ENCODE measurements around the gene LBX1.
"Not testable (repeated sequence)": the region's sequence is repeated elsewhere in the genome, so short reads cannot be mapped to it uniquely, and the experiment has no call there.

LBX1 gene

DNA sequence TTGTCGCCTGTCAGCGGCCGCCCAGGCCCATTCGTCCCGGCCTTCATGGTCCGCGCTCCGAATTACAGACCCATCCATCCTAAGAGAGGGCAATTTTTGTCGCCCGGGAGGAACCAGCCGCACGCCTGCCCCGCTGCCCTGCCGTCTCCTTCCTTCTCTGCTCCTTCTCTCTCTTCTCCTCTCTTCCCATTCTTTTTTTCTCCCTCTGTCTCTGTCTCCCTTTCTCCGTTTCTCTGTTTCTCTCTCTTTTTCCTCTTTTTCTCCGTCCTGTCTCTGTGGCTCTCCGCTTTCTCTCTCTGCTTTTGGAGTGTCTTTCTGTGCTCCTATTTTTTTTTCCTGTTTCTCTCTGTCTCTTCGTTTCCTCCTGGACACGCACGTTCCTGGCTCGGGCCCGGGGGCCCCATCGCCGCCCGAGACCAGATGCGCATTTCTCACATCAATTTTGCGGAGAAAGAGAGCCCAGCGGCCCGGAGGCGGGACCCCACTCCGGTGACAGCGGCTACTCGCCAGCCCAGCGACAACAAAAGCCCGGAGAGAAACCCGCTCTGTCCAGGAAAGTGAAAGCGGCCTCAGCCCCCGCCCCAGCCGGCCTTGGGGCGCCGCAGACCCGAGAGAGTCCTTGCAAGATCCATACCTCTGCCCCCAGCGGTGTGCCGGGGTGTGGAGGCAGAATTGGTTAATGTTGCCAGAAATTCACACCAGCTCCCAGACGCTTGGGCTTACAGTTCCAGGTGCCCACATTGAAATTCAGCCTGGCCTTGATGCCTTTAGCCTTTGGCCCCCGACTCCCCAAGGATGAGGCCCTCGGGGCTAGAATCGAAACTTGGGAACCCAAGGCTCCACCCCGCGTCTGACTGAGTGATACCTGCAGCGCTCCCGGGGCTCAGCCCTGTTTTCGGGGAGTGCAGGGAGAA, 4.1 kb downstream of the LBX1 start:
- no peak for DNase-seq

DNA sequence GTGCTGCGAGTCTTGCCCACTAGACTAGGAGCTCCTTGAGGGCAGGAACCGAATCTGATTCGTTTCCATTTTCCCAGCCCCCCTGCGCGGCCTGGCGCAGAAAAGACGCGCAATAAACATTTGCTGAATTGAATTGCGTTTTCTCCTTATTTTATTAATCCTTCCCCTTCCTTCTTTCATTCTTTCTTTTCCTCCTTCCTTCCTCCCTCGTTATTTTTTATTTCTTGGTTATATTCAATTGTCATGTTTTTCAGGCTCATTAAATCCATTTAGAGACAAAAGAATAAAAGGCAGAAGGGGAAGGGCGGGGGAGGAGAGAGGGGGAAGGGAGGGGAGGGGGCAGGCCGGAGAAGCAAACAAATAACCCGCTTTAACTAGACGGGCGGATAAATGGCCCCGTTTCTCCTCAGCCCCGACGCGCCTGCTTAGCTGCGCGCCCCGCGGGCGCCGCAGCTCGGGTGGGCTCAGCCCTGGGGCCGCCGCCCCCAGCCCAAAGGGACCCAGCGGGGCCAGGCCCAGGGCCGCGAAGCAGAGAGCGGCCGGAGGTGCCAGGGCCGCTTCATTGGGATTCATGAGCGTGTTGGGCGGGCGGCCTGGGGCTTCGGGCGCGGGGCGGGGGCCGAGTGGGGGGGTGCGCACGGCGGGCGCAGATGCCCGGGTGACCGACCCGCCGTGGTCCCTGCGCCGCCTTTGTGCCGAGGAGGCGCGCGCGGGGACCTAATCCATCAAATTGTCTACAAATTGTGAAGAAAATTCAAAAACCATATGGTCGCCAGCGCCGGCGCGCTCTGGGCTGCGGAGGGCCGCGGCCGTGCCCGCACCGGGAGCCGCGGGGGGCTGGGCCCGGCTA, 5.0 kb downstream of the LBX1 start:
- no peak for DNase-seq

DNA sequence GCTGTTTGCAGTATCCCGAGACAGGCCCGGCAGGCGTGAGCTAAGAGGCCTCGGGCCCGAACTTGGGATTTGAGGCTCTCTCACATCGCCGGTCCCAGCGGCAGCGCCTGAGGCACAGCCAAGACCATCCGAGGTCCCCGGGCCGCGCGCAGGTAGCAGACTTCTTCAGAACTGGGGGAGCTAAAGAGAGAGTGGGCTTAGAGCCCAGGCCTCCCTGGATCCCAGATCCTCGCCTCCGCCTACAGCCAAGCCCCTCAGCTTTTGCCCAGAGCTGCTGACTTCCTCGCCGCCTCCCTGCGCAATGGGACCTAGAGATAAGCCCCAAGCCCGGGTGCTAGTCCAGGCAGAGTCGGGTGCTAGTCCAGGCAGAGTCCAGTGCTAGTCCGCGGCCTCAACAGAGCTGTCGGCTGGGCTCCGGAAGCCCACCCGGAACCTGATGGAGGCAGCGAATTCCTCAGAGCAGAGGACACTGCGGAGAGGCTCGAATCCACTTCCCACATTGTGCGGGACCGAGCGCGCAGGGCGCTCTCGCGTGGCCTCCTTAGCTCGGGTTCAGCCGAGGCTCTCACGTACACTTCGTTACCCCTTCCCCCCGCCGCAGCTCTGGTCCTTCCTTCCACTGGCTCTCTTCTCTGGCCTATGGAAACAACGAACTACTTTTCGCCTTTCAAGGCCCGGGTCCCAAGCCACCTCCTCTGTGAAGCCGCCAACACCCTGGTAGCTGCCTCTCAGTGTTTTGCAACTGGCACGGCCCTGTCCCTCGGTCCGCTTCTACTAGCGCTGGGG, 5.8 kb downstream of the LBX1 start:
- no peak for DNase-seq

DNA sequence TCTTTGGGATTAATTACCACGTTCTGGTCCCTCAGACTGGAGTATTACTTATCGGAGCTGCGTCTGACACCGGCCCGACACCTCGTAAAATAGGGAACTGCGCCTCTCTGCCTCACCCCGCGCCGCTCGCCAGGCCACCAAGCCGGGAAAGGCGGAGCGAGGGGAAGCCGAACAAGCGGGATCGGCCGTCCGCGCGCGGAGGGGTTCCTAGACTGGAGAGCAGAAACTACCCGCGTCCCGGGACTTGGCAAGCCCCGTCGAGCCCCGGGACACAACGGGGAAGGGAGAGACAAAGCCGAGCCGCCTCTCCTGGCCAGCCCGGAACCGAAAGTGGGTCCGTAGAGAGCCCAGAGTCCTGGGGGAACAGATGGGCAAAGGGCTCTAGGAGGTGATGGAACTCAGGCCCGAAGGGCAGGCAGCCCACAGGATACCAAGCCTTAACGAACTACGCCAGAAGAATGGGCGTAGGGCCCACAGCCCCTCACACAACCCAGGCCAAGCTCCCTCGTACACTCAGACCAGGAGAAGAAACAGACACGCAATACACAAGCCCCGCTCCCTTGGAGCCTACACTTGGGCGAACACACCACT, 6.5 kb downstream of the LBX1 start:
- no peak for DNase-seq

DNA sequence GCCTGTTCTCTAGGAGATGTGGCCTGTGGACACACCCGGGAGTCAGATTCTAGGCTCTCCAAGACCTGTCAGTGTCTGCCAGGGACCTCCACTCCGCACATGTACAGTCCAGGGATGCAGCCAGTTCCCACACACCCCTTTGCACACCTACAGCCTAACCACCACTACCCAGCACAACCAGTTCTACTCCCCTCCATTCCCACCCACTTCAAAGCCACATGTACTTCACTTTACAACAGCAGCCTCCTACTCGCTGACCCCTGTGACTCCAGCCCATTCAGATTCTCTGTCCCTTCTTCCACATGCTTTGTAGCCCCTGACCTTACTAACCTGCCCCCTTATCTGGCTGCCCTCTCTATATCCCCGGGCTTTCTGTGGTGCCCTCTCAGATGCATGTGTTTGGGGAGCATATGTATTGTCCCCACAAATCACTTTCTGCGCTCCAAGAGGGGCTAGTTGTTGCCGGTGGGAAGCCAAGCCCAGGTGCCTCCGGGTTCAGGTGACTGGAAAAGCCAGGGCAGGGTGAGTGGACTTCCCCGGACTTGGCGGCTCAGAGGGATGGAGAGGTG, 7.2 kb downstream of the LBX1 start:
- DNase-seq: no peak

DNA sequence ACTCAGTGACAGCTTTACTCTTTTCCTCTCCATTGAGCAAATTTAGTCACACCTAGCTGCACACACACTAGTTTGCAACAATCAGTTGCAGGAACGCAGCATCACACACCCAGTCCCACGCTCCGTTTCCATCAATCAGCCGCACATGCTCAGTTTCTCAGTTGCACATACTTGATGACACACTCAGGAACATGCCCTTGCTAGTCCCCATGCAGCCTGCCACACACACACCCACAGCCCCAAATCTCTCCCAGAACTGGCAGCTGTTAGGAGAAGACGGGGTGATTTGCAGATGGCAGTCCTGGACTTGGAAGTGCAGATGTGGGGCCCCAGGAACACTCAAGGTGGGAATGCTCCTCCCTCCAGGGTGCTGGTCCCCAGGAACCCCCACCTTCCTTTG, 7.7 kb downstream of the LBX1 start:
- DNase-seq: no peak

DNA sequence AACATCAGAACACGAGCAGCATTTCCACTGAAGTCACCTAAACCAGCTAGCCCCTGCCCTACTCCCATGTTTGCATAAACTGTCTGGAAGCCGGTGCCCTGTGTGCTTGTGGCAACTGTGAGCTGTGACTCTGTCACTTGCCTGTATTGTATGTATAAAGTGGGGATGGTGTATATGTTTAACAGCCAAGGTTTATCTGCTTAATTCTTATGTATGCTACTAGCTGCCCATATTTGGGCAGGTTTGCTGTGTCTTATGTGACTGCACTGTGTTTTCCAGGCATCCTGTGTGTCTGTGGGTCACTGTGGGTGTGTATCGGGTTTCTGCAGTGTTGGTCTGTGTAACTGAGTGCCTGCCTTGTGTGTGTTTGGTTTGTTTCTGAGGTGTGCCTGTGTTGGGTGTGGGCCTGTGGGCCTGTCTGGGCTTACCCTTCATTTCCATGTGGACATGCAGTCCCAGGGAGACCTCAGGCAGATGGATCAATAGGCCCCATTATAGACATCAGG, 9.3 kb downstream of the LBX1 start:
- no peak for DNase-seq

DNA sequence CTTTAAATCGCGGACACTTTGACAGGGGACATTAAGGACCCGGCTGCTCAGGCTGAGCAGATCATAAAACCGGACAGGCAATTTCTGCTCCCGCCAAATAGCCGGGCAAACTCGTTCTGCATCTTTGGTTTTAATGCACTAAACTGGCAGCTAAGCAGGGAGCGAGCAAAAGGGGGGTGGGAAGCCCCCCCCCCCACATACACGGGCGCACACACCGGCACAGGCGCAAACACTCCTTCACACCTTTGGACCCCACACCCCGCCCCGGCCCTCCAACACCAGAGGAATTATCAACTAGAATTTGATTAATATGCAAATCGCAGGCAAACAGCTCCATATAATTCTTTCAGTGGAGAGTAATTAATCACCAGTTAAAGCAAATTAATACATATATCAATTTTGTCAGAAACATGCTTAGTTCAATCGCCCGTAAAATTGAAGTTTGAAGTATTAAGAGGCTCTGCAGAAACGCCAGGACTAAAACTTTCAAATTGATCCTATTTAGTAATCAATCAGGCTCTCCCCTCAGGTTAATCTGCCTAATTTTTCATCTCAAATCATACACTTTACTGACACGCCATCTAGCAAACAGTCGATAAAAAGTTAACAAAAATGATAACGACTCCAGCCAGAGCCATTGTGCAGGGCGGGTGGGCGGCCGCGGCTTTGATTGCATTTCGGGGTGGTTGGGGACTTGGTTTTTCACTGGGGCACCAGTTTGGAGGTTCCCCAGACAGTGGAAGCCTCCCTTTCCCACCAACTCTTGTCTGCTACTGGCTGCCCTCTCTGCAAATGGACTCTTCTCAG, 9.9 kb downstream of the LBX1 start:
- DNase-seq: no peak

DNA sequence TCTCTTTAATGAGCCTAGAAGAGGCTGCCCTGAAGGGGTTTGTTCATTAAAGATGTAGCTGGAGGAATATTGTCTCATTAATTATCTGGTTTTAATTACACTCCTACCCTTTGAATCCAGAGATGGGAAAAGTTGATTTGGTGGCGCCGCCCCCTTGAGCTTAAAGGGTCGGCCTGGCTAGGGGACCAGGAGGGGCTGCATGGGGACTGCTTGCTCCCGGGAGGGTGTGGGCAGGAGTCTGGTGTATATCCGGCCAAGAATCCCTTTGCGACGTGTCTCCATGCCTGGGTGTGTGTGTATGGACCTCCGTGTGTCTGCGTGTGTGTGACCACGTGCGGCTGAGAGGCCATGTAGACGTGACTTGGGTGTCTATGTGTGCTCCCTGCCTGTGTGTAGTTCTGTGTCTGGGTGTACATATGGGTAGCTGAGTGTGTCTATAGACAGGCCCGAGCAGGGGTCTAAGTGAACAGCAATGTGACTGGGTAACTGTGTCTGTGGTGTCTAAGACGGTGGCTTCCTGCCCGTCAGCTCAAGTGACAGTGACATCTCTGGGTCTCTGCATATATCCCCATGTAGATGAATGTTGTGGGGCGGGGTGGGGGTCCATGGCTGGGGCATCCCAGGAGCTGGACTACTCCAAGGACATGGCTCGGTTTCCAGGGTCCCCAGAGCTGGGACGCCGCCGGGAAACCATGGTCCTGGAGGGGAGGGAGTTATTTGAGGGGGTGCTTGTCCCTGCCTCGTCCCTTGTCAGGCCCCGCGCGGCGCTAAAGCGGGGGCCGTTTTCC, 10.7 kb downstream of the LBX1 start:
- no peak for DNase-seq

DNA sequence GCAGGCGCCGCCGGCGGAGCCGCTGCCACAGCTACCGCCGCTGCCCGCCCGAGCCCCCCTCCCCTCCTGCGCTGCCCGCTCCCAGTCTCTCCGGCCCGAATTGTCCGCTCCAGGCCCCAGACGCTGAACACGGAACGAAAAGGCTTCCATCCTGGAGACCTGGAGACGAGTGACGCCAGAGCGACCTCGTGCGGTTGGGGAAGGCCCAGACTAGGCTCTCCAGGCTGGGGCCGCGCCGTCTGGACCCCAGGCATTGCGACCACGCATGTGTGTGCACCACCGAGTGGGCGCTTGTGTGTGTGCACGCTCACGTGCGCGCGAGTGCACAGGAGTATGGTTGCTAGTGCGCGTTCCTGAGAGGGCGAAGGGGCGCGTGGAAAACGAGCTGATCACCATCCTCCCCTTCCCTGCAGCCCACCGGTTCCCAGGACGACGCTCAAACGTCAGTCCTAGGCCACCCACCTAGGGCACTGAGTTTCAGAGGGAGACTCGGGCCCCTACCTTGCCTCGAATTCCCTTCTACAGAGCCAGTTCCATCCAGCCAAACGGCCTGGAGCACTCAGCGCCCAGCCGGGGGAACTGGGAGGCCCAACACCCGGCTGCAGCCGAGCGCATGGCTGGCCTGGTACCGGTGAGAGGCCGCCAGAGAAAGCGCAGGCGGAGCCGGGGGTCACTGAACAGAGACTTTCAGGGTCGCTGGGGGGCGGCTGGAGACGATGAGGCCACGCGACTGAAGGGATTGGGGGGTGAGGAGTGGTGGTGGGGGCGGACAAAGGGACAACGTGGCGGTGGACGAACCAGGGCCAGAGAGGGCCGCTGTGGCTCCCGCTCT, 11.6 kb downstream of the LBX1 start:
- DNase-seq: no peak

DNA sequence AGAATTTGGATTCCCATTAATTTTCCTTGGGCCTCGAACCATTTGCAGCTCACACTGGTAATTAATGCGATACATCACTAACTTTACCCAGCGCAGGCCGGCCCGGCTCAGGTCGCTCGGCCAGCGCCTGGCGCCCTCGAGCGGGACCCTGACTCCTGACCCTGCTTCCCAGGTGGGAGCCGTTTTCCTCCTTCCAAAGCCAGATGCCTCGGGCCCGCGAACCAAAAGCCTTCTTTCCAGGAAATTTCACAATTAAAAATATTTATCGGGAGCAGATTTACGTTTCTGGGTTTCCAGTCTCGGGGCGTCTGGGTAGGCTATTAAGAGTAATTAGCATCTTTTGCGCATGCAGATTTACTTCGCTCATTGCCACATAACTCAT, 12.2 kb downstream of the LBX1 start:
- no peak for DNase-seq

DNA sequence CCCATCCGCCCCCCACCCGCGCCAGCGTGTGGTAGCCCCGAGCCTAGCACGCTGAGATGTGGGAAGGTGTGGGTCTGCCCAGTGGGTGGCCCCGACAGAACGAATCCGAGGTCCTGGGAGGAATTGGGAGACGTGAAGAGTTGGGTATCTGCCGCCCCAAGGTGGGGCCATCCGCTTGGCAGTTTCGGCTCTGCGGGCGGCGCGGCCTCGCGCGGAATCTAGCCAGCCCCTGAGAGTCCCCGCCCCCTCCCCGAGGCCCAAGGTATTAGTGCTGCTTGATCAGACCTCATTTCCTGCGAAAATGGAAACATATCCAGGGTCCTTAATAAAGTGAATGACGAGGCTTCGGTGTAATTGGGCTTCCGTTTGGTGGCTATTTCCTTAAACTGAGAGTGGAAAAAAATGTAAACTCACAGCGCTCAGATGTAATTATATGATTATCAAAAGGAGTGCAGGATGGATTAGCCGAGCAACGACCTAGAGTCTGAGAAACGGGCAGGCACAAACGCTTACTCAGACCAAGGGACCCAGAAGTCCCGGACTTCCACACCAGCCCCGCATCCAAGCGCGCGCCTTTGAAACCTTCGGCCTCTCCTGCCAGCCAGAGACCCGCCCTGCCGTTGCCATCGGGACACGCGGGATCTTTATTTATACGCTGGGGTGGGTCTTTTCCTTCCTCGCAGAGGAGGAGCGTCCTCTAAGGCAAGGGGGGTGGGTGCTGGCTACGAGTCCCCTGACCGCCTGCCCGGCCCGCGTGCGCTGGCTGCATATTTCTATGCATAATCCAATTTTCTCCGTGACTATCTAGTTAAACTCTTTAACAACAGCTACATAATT, 12.8 kb downstream of the LBX1 start:
- DNase-seq: no peak

DNA sequence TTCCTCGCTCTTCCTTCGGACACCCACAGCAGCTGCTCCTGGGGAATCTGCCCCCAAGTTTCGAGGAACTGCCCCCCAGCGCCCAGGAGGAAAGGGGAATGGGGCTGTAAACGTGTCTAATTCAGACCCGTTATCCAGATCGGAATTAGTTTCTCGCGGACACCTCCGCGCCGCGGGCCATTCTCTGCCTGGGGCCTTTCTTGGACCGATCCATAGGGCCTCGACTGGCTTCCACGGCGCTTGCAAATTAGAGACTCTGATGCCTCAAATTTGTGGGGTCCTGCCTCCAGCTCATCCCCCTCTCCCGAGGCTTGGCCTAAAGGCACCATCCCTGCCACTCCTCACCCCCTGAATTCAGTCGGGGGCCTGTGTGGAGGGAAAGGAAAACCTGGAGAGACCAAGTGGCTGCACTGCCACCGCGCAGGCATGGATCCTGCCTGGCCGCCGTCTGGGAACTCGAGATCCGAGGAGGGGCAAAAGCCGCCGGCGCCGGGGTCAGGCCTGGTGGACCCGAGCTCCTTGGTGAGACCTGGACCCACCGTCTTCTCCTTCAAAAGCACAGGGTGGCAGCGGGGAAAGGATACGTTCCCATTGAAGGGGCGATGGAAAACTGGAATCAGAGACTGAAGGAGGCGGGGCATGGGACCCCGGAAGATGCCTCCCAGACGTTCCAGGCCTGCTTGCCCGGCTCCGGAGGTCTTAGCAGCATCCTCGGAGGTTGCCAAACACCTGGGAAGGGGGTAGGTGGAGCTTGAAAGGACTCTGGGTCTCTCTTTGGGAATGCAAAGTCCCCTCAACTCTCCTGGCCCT, 13.7 kb downstream of the LBX1 start:
- DNase-seq: no peak

DNA sequence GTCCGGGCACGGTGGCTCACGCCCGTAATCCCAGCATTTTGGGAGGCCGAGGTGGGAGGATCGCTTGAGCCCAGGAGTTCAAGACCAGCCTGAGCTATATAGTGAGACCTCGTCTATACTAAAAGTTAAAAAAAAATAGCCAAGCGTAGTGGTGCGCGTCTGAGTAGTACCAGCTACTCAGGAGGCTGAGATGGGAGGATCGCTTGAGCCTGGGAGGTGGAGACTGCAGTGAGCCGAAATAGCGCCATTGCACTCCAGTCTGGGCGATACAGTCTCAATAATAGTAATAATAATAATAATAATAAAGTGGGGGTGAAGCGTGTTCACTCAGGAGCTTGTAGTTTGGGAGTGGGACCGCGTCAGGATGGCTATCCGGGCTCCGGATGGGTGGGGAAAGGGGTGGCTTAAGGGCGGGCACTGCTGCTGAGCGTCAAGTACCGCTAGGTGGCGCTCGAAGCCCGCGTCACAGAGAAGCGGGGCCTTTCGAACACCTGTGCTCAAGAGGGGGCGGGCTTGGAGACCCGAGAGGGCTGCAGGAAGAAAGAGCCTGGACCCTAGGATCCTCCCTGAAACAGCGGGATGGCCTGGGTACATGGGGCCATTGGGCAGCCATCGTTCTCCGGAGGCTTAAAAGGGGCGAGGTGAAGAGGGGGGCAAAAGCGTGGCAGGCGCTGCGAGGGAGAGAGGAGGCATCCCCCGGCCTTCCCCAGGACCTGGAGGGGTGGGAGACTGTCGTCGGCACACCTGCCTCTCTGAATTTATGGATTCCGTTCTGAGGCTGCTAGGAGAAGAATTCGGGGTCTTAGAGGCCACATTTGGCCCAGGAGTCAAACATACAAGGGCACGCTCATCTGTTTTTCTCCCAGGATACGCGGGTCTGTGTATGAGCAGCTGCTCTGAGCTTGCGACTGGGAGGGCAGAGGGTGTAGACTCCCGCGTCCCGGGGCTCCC, 14.5 kb downstream of the LBX1 start:
- DNase-seq: no peak

DNA sequence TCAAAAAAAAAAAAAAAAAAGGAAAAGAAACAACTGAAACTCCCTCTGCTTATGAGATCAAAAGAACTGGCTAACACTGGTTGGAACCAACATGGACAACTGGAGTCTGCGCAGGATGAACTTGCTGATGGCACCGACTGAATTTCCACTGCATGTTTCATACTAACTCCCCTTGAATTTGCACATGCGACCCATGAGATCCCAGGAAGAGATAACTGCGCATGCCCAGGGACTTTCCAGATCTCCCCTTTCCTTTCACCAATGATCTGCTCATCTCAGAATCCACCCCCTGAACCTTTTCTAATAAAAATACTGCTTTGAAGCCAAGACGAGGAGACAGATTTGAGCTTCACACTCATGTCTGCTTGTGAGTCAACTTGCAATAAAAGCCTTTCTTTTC, 20.7 kb downstream of the LBX1 start:
- no peak for DNase-seq

DNA sequence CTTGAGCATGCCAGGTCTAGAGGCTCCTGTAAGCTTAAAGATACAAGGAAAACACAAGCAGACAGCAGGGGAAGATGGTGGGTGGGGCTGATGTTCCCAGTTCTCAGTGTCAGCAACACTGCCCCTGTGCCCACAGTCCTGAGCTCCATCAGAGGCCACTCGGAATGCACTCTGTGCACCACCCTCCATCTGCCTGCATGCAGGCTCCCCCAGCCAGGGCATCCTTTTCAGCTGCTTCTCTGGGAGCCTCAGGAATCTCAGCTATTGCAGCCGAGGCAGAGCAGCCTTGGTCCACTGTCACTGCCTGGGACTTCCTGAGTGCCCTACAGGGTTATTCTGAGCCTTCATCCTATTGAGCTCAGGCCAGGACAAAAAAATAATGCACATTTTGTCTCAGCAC, 22.2 kb downstream of the LBX1 start:
- no peak for DNase-seq

DNA sequence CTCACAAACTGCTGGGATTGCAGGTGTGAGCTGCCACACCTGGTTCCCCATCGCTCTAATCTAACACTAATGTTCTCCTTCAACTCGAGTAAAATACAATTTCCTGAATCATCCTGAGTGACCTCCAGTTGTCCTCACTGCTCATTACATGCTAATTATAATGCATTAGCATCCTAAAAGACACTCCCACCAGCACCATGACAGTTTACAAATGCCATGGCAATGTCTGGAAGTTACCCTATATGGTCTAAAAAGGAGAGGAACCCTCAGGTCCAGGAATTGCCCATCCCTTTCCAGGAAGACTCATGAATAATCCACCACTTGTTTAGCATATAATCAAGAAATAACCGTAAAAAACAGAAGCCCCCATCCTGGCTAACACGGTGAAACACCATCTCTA, 26.6 kb downstream of the LBX1 start:
- not testable (repeated sequence) for DNase-seq
